SK-N-SH (cell line): ENCODE measurements around the gene LRRC10B. TPM values are rescaled to one million over a fixed set of nuclear protein-coding genes. Genes with fewer than 3 reads are reported as not detected.

ENCODE experiments used
- CTCF ChIA-PET: fragments of 300-600, 350-600 bp; formaldehyde crosslinking; extraction: SDS; loops from one replicate; lab custom pipeline; 2021; lab: Yijun Ruan, JAX
- POLR2A ChIA-PET: fragments of 350-600 bp; sonication (Branson Sonifier 250); formaldehyde crosslinking; extraction: SDS; loops from one replicate; lab custom pipeline; 2020; ENCODE audit warnings: antibody characterized with exemption, inconsistent platforms; lab: Yijun Ruan, JAX
- DNase-seq: peaks from one replicate; pipeline ENCODE4 v3.0.0; 2012
- H2AFZ ChIP-seq: fragments of 200-600 bp; sonication (generic); 2 replicates; pipeline ENCODE4 v1.8.1; 2016; ENCODE audit warnings: antibody characterized with exemption, mild to moderate bottlenecking, low read depth
- H3F3A ChIP-seq: fragments of 200-600 bp; sonication (generic); replicated peaks from 2 replicates; pipeline ENCODE3; 2016; ENCODE audit warnings: antibody characterized with exemption, mild to moderate bottlenecking; ENCODE audit not compliant: insufficient read depth
- H3K27ac ChIP-seq, 2 experiments: fragments of 200-500 bp in 1 of 2; fragments of 200-600 bp in 1 of 2; sonication (Bioruptor generic) in 1 of 2; sonication (generic), shearing (Covaris generic) in 1 of 2; 2 replicates each; pipeline versions ENCODE4 v1.5.1 to v1.6.1; 2014 to 2016; ENCODE audit warnings: low read depth in 2 of 2, inconsistent platforms in 1 of 2, low read length in 1 of 2, mild to moderate bottlenecking in 1 of 2, mixed read lengths in 1 of 2
- H3K27me3 ChIP-seq: fragments of 200-600 bp; sonication (generic), shearing (Covaris generic); 2 replicates; pipeline ENCODE4 v1.6.1; 2016; ENCODE audit warnings: mixed run types; ENCODE audit not compliant: insufficient read depth
- H3K36me3 ChIP-seq, 2 experiments: fragments of 200-500 bp in 1 of 2; fragments of 200-600 bp in 1 of 2; sonication (Bioruptor generic) in 1 of 2; sonication (generic) in 1 of 2; replicated peaks in 1 of 2; 2 replicates each; pipeline versions ENCODE3 to v1.5.1; 2014 to 2016; ENCODE audit warnings: low read length in 1 of 2, mild to moderate bottlenecking in 1 of 2; ENCODE audit not compliant: insufficient read depth in 2 of 2, control insufficient read depth in 1 of 2
- H3K4me1 ChIP-seq, 2 experiments: fragments of 200-500 bp in 1 of 2; fragments of 200-600 bp in 1 of 2; sonication (Bioruptor generic) in 1 of 2; sonication (generic), shearing (Covaris generic) in 1 of 2; 2 replicates each; pipeline versions ENCODE4 v1.5.1 to v1.6.1; 2014 to 2016; ENCODE audit warnings: low read depth in 1 of 2, low read length in 1 of 2, mixed run types in 1 of 2; ENCODE audit not compliant: insufficient read depth in 2 of 2, control insufficient read depth in 1 of 2
- H3K4me2 ChIP-seq: fragments of 200-600 bp; sonication (generic), shearing (Covaris generic); 2 replicates; pipeline ENCODE4 v1.6.1; 2017; ENCODE audit warnings: mixed run types
- H3K4me3 ChIP-seq, 2 experiments: fragments of 200-500 bp in 1 of 2; fragments of 200-600 bp in 1 of 2; sonication (Bioruptor generic) in 1 of 2; sonication (generic), shearing (Covaris generic) in 1 of 2; 2 replicates each; pipeline versions ENCODE4 v1.5.1 to v1.8.1; 2014 to 2016; ENCODE audit warnings: low read depth in 2 of 2, inconsistent platforms in 1 of 2, low read length in 1 of 2, mild to moderate bottlenecking in 1 of 2, mixed read lengths in 1 of 2, moderate library complexity in 1 of 2
- H3K79me2 ChIP-seq: fragments of 200-600 bp; sonication (generic); 2 replicates; pipeline ENCODE4 v1.8.1; 2017; ENCODE audit warnings: mild to moderate bottlenecking; ENCODE audit not compliant: insufficient read depth
- H3K9ac ChIP-seq: fragments of 200-600 bp; sonication (generic); 2 replicates; pipeline ENCODE4 v1.6.1; 2017; ENCODE audit warnings: mixed run types
- H3K9me2 ChIP-seq: fragments of 200-600 bp; sonication (generic); 2 replicates; pipeline ENCODE4 v1.6.1; 2017; ENCODE audit warnings: mixed run types
- H3K9me3 ChIP-seq: fragments of 200-600 bp; sonication (generic); 2 replicates; pipeline ENCODE4 v1.6.1; 2017; ENCODE audit warnings: mixed run types, mild to moderate bottlenecking, moderate library complexity
- H4K20me1 ChIP-seq: fragments of 200-600 bp; sonication (generic); 2 replicates; pipeline ENCODE4 v1.6.1; 2017; ENCODE audit warnings: mild to moderate bottlenecking, mixed run types; ENCODE audit not compliant: insufficient read depth
- FOXJ3 ChIP-seq: sonication (generic); formaldehyde crosslinking; IDR thresholded peaks from 2 replicates; pipeline ENCODE4 v1.5.1; 2020; ENCODE audit warnings: mild to moderate bottlenecking, missing genetic modification reagents
- GABPA ChIP-seq: IDR thresholded peaks from 2 replicates; pipeline ENCODE4 v1.4.0; 2012; ENCODE audit warnings: low read depth, mild to moderate bottlenecking
- MXI1 ChIP-seq: IDR thresholded peaks from 2 replicates; pipeline ENCODE4 v1.6.1; 2012; ENCODE audit warnings: mild to moderate bottlenecking, low read depth, low read length, improper control_type of control experiment
- POLR2AphosphoS5 ChIP-seq: IDR thresholded peaks from 2 replicates; pipeline ENCODE4 v1.6.1; 2012; ENCODE audit warnings: low read depth, low read length
- RAD21 ChIP-seq: IDR thresholded peaks from 2 replicates; pipeline ENCODE4 v1.6.1; 2012; ENCODE audit warnings: mild to moderate bottlenecking, low read length
- WGBS: methylation state at CpG from one replicate; pipeline ENCODE4 v1.1.6; 2017; ENCODE audit warnings: low lambda C conversion rate; 5-methylcytosine and 5-hydroxymethylcytosine counted together
- polyA plus RNA-seq, 3 experiments: library from polyadenylated mRNA; depleted of rRNA; stranded (reverse); fragments of >200 nt; gene quantifications; 2 replicates each; pipeline ENCODE4 v1.2.3, GENCODE V29; 2012
- TF ChIP-seq, protein P1 (sequence below): IDR thresholded peaks from 2 replicates; pipeline ENCODE4; 2012
- TF ChIP-seq, protein P2 (sequence below): IDR thresholded peaks from 2 replicates; pipeline ENCODE4 v1.6.1; 2012; ENCODE audit warnings: mild to moderate bottlenecking, low read depth, low read length, moderate library complexity
- TF ChIP-seq, protein P3 (sequence below): fragments of 200-600 bp; sonication (generic); IDR thresholded peaks from 2 replicates; pipeline ENCODE4 v1.6.1; 2017; ENCODE audit warnings: antibody characterized with exemption, mild to moderate bottlenecking, moderate library complexity

The LRRC10B gene
- polyA plus RNA-seq, 1 of the 3 experiments (the other 2 are of a cell fraction) = not detected

DNA sequence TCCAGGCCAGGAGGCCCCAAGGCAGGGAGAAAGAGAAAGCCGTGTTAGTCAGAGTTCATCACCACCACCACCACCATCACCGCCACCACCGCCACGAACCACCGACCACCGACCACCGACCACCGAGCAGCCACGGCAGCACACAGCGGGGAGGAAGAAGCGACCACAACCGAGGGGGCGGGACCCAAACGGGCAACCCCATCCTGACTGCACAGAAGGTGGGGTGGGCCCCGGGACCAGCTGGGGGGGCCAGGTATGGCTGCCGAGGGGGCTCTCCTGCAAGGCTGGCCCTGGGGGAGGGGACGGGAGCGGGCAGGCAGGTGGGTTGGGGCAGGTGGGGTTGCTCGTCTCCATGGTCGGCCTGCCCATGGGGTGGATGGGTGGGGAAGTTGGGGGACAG lies 38.1 kb downstream of the LRRC10B start:
- 75% methylated on average over 20 of the region's 20 CpGs for WGBS
- Histone ChIP-seq H3K4me2 (no peak overlapping the region), H4K20me1 (no peaks in the 10 kb centered on the region), H3K36me3 (no peaks in the 10 kb centered on the region), H3K9me3 (no peaks in the 10 kb centered on the region)
- CTCF ChIA-PET = interaction anchor here (1.1 to 3.0 kb wide), 4 partner anchors 20 to 69 kb away, joined by 3 to 14 read pairs (median 5); no protein-coding TSS in a partner anchor
- DNase-seq = no peak
- TF ChIP-seq, protein P1, sequence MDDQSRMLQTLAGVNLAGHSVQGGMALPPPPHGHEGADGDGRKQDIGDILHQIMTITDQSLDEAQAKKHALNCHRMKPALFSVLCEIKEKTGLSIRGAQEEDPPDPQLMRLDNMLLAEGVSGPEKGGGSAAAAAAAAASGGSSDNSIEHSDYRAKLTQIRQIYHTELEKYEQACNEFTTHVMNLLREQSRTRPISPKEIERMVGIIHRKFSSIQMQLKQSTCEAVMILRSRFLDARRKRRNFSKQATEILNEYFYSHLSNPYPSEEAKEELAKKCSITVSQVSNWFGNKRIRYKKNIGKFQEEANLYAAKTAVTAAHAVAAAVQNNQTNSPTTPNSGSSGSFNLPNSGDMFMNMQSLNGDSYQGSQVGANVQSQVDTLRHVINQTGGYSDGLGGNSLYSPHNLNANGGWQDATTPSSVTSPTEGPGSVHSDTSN = no peak
- TF ChIP-seq, protein P2, sequence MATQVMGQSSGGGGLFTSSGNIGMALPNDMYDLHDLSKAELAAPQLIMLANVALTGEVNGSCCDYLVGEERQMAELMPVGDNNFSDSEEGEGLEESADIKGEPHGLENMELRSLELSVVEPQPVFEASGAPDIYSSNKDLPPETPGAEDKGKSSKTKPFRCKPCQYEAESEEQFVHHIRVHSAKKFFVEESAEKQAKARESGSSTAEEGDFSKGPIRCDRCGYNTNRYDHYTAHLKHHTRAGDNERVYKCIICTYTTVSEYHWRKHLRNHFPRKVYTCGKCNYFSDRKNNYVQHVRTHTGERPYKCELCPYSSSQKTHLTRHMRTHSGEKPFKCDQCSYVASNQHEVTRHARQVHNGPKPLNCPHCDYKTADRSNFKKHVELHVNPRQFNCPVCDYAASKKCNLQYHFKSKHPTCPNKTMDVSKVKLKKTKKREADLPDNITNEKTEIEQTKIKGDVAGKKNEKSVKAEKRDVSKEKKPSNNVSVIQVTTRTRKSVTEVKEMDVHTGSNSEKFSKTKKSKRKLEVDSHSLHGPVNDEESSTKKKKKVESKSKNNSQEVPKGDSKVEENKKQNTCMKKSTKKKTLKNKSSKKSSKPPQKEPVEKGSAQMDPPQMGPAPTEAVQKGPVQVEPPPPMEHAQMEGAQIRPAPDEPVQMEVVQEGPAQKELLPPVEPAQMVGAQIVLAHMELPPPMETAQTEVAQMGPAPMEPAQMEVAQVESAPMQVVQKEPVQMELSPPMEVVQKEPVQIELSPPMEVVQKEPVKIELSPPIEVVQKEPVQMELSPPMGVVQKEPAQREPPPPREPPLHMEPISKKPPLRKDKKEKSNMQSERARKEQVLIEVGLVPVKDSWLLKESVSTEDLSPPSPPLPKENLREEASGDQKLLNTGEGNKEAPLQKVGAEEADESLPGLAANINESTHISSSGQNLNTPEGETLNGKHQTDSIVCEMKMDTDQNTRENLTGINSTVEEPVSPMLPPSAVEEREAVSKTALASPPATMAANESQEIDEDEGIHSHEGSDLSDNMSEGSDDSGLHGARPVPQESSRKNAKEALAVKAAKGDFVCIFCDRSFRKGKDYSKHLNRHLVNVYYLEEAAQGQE = no peak
- no peak for TF ChIP-seq GABPA
- TF ChIP-seq, protein P3, sequence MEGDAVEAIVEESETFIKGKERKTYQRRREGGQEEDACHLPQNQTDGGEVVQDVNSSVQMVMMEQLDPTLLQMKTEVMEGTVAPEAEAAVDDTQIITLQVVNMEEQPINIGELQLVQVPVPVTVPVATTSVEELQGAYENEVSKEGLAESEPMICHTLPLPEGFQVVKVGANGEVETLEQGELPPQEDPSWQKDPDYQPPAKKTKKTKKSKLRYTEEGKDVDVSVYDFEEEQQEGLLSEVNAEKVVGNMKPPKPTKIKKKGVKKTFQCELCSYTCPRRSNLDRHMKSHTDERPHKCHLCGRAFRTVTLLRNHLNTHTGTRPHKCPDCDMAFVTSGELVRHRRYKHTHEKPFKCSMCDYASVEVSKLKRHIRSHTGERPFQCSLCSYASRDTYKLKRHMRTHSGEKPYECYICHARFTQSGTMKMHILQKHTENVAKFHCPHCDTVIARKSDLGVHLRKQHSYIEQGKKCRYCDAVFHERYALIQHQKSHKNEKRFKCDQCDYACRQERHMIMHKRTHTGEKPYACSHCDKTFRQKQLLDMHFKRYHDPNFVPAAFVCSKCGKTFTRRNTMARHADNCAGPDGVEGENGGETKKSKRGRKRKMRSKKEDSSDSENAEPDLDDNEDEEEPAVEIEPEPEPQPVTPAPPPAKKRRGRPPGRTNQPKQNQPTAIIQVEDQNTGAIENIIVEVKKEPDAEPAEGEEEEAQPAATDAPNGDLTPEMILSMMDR = no peak
- no peak for TF ChIP-seq POLR2AphosphoS5
- no peak for TF ChIP-seq RAD21
- TF ChIP-seq MXI1 = no peak
- TF ChIP-seq, all 33 proteins: peak for 0
- Histone ChIP-seq H3F3A (no peaks in the 10 kb centered on the region), H3K9me2 (no peaks in the 10 kb centered on the region), H3K79me2 (no peaks in the 10 kb centered on the region), H2AFZ (no peak overlapping the region), H3K27me3 (no peaks in the 10 kb centered on the region), H3K4me1 (peaks cover 0 to 34% of the 10 kb centered on the region in 2 experiments; a peak in 2 of 4 replicates), H3K4me3 (no peak overlapping the region), H3K9ac (no peak overlapping the region), H3K27ac (no peak overlapping the region)
- POLR2A ChIA-PET = no interaction called here

DNA sequence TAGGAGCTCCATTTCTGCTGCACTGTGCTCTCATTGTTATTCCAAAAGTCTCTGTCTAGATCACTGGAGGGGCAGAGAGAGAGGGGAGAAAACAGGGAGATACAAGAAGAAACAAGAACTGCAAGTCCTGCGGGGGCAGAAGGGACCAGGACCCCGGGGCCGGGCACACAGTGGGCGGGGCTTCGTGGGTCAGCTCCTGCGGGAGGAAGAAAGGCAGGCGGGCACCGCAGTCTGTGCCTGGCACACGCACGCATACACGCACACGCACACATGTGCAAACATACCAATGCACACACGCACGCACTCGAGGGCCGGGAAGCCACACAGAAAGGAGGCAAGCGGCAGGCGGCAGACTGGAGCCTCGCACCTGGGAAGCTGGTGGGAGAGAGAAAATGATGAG lies 38.7 kb downstream of the LRRC10B start:
- no peaks in the 10 kb centered on the region for H3K9me2 ChIP-seq
- no peak for TF ChIP-seq FOXJ3
- TF ChIP-seq, all 33 proteins: peak for 0
- H3K79me2 ChIP-seq = no peaks in the 10 kb centered on the region
- H3K4me2 ChIP-seq = no peak overlapping the region
- H2AFZ ChIP-seq = no peak overlapping the region
- CTCF ChIA-PET = interaction anchor here (1.1 to 3.0 kb wide), 4 partner anchors 20 to 70 kb away, joined by 3 to 14 read pairs (median 5); no protein-coding TSS in a partner anchor
- H3K27me3 ChIP-seq = no peaks in the 10 kb centered on the region
- no peak overlapping the region for H3K27ac ChIP-seq
- POLR2A ChIA-PET = no interaction called here
- no peaks in the 10 kb centered on the region for H3F3A ChIP-seq
- no peaks in the 10 kb centered on the region for H4K20me1 ChIP-seq
- 71% methylated on average over 18 of the region's 19 CpGs for WGBS
- H3K4me3 ChIP-seq = no peak overlapping the region
- H3K9me3 ChIP-seq = no peaks in the 10 kb centered on the region
- DNase-seq = no peak
- peaks cover 0 to 34% of the 10 kb centered on the region in 2 experiments; a peak in 2 of 4 replicates for H3K4me1 ChIP-seq
- H3K9ac ChIP-seq = no peak overlapping the region
- H3K36me3 ChIP-seq = no peaks in the 10 kb centered on the region
